DND-41 (cell line): ENCODE results near the gene UCK2.

Experiments
- ATAC-seq: fragments of 200-7000 bp; cut with Tn5 transposase; 3 replicates; pipeline ENCODE4 v1.9.1; 2021; ENCODE audit warnings: low read depth; ENCODE audit not compliant: insufficient read depth
- DNase-seq: peaks from one replicate; pipeline ENCODE4 v3.0.0-alpha.2; 2020
- H2AFZ ChIP-seq: 2 replicates; pipeline ENCODE4 v1.6.0; 2012; ENCODE audit warnings: low read depth, low read length
- H3K27ac ChIP-seq: 2 replicates; pipeline ENCODE4 v1.5.1; 2012; ENCODE audit warnings: low read length, inconsistent platforms
- H3K27me3 ChIP-seq: fragments of 200-600 bp; sonication (generic); 2 replicates; pipeline ENCODE4 v1.6.0; 2012; ENCODE audit warnings: low read length, mild to moderate bottlenecking, inconsistent platforms; ENCODE audit not compliant: insufficient read depth, poor library complexity
- H3K36me3 ChIP-seq: 2 replicates; pipeline ENCODE4 v1.5.1; 2012; ENCODE audit warnings: low read length, inconsistent platforms; ENCODE audit not compliant: insufficient read depth
- H3K4me1 ChIP-seq: 2 replicates; pipeline ENCODE4 v1.5.1; 2012; ENCODE audit warnings: mild to moderate bottlenecking, low read length; ENCODE audit not compliant: insufficient read depth
- H3K4me2 ChIP-seq: 2 replicates; pipeline ENCODE4 v1.6.0; 2012; ENCODE audit warnings: mild to moderate bottlenecking, moderate library complexity, low read length, inconsistent platforms; ENCODE audit not compliant: insufficient read depth
- H3K4me3 ChIP-seq, 2 experiments: fragments of 200-600 bp in 1 of 2; shearing (Covaris generic) in 1 of 2; 2 replicates each; pipeline ENCODE4 v1.5.1; 2012 to 2016; ENCODE audit warnings: inconsistent platforms in 2 of 2, low read length in 2 of 2, mild to moderate bottlenecking in 2 of 2, low read depth in 1 of 2, moderate library complexity in 1 of 2
- H3K79me2 ChIP-seq: 2 replicates; pipeline ENCODE4 v1.6.0; 2012; ENCODE audit warnings: low read length, inconsistent platforms; ENCODE audit not compliant: insufficient read depth
- H3K9ac ChIP-seq: 2 replicates; pipeline ENCODE4 v1.6.0; 2012; ENCODE audit warnings: low read depth, mild to moderate bottlenecking, inconsistent platforms, low read length, moderate library complexity
- H3K9me3 ChIP-seq: 2 replicates; pipeline ENCODE4 v1.5.1; 2012; ENCODE audit warnings: low read length, moderate library complexity, mild to moderate bottlenecking, inconsistent platforms; ENCODE audit not compliant: insufficient read depth, severe bottlenecking
- H4K20me1 ChIP-seq: 2 replicates; pipeline ENCODE4 v1.6.0; 2012; ENCODE audit warnings: low read length; ENCODE audit not compliant: insufficient read depth
- EZH2 ChIP-seq: IDR thresholded peaks from 3 replicates; pipeline ENCODE4 v1.6.1; 2012; ENCODE audit warnings: borderline replicate concordance, low read depth, mild to moderate bottlenecking, moderate library complexity, low read length, inconsistent platforms; ENCODE audit not compliant: severe bottlenecking
- TF ChIP-seq, protein P1 (sequence below): IDR thresholded peaks from 2 replicates; pipeline ENCODE4 v1.5.1; 2012; ENCODE audit warnings: borderline replicate concordance, low read length, moderate library complexity, mild to moderate bottlenecking; ENCODE audit not compliant: poor library complexity, severe bottlenecking; ENCODE audit errors: extremely low read depth

The UCK2 gene

DNA sequence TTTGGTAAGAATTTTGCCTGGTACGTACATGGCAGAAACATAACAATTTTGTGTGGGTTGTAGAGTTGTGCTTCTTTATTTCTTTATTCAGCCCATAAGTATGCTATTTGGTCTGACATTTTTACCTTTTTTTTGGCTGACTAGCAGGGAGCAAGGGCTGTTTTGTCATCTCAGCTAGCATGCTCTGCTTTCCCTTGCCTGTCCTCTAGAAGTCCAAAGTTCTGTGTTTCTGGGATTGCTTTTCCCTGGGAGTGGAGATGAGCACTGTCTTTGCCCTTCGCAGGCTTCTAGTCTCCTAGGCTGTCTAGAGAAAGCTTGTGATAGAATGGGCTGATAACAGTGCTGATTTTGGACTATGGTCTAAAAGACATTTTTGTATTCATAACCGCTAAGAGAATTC, 7.5 kb downstream of the UCK2 start:
- Histone ChIP-seq H4K20me1 (peaks cover 79% of the 10 kb centered on the region), H3K4me3 (no peak overlapping the region), H3K27ac (peak overlapping the region; percentile 27), H3K9me3 (no peaks in the 10 kb centered on the region), H3K4me2 (peak overlapping the region; percentile 43), H3K27me3 (no peaks in the 10 kb centered on the region), H3K79me2 (peaks cover 100% of the 10 kb centered on the region), H3K4me1 (peaks cover 99% of the 10 kb centered on the region), H3K9ac (no peak overlapping the region), H3K36me3 (peaks cover 44% of the 10 kb centered on the region), H2AFZ (no peak overlapping the region)
- no peak for TF ChIP-seq EZH2
- TF ChIP-seq, protein P1, sequence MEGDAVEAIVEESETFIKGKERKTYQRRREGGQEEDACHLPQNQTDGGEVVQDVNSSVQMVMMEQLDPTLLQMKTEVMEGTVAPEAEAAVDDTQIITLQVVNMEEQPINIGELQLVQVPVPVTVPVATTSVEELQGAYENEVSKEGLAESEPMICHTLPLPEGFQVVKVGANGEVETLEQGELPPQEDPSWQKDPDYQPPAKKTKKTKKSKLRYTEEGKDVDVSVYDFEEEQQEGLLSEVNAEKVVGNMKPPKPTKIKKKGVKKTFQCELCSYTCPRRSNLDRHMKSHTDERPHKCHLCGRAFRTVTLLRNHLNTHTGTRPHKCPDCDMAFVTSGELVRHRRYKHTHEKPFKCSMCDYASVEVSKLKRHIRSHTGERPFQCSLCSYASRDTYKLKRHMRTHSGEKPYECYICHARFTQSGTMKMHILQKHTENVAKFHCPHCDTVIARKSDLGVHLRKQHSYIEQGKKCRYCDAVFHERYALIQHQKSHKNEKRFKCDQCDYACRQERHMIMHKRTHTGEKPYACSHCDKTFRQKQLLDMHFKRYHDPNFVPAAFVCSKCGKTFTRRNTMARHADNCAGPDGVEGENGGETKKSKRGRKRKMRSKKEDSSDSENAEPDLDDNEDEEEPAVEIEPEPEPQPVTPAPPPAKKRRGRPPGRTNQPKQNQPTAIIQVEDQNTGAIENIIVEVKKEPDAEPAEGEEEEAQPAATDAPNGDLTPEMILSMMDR, result no peak
- ATAC-seq (no peak), DNase-seq (no peak)

DNA sequence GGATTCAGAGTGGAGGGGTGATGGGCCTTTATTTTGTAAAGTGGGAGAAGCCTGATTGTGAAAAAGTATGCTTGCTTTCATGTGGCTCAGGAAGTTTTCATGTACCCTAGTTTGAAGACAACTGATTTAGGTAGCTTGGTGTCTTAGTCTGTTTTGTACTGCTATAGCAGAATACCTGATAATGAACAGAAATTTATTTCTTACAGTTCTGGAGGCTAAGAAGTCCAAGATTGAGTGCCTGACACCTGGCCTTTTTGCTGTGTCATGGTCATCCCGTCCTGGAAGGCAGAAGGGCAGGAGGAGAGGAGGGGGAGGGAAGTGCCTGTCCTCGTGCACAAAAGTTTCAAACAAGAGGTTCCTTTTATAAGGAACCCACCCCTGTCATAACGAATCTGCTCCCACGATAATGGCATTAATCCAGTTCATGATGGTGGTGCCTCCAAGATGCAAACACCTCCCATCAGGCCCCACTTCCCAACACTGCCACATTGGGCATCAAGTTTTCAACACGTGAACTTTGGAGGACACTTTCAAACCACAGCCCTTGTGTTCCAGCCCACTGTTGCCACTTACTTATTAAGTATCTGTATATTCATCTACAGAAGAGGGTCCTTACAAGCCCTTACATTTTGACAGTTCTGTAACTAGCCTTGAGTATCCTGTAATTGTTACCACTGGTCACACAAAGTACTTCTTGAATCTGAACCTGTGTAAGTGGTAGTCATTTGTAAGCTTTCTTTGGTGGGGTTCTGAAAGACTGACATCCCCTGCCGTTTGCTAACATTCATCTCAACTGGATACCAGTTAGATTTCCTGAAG, 9.5 kb downstream of the UCK2 start:
- H4K20me1 ChIP-seq, result peaks cover 83% of the 10 kb centered on the region

DNA sequence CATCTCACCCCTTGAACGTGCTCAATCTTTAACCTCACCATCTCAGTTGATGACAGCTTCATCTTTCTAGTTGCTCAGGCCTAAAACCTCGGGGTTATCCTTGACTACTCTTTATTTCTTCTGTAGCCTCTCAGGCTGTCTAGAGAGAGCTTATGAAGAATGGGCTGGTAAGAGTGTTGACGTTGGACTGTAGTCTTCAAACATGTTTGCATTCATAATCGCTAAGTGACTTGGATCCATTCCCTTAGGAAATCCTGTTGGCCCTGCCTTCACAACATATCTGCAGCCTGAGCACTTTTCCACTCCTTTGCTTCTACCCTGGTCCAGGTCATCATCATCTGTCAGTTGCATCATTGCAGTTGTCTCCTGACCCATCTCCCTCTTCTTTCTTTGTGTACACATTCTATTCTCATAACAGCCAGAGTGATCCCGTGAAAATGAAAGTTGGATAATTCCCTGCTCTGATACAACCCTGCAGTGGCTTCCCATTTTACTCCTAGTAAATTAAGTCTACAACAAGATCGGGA, 10.5 kb downstream of the UCK2 start:
- H3K4me1 ChIP-seq, result peaks cover 99% of the 10 kb centered on the region
- TF ChIP-seq EZH2, result no peak
- TF ChIP-seq, protein P1, result no peak
- peaks cover 84% of the 10 kb centered on the region for H4K20me1 ChIP-seq
- no peaks in the 10 kb centered on the region for H3K27me3 ChIP-seq
- DNase-seq (no peak), ATAC-seq (no peak)
- H3K4me3 ChIP-seq, result no peak overlapping the region
- H2AFZ ChIP-seq, result no peak overlapping the region
- H3K36me3 ChIP-seq, result peaks cover 31% of the 10 kb centered on the region
- H3K9me3 ChIP-seq, result no peaks in the 10 kb centered on the region
- peaks cover 100% of the 10 kb centered on the region for H3K79me2 ChIP-seq
- no peak overlapping the region for H3K9ac ChIP-seq
- H3K4me2 ChIP-seq, result peak overlapping the region; percentile 22
- peak overlapping the region; percentile 56 for H3K27ac ChIP-seq

More for the DNA sequence above, 9.5 kb downstream of the UCK2 start:
- DNase-seq (no peak), ATAC-seq (no peak)
- Histone ChIP-seq H3K4me2 (peak overlapping the region; percentile 22; the same call in 1 of the 2 replicates), H3K27ac (peak overlapping the region; percentile 56), H3K27me3 (no peaks in the 10 kb centered on the region), H3K4me3 (no peak overlapping the region), H3K9me3 (no peaks in the 10 kb centered on the region), H2AFZ (no peak overlapping the region), H3K79me2 (peaks cover 100% of the 10 kb centered on the region), H3K4me1 (peaks cover 99% of the 10 kb centered on the region), H3K36me3 (peaks cover 33% of the 10 kb centered on the region), H3K9ac (0 out of 2 replicates have a peak overlapping the region, but pooled peaks have one; percentile 7)
- TF ChIP-seq, protein P1, result no peak
- no peak for TF ChIP-seq EZH2
